GM12892 (cell line): Measurements from ENCODE around the gene STT3A.

ENCODE experiments used
- POLR2A ChIP-seq: IDR thresholded peaks from 2 replicates; pipeline ENCODE4 v1.6.1; 2011; ENCODE audit warnings: low read depth, low read length, control low read depth
- POLR2AphosphoS5 ChIP-seq: IDR thresholded peaks from 2 replicates; pipeline ENCODE4 v1.6.1; 2011; ENCODE audit warnings: low read depth, low read length, control low read depth

GRCh38 chr11:125570952-125571351, 21.7 kb upstream of the STT3A start:
- no peak for TF ChIP-seq POLR2A
- no peak for TF ChIP-seq POLR2AphosphoS5
